GM21381 (cell line): ENCODE measurements around the gene SLAMF1.
"Not testable (repeated sequence)": the region's sequence is repeated elsewhere in the genome, so short reads cannot be mapped to it uniquely, and the experiment has no call there.

Source experiments
- ATAC-seq: cut with Tn5 transposase; IDR thresholded peaks from one replicate; pipeline ENCODE4 v1.9.1; 2021; ENCODE audit warnings: mild to moderate bottlenecking, moderate library complexity; ENCODE audit not compliant: unreplicated experiment

Gene SLAMF1, protein sequence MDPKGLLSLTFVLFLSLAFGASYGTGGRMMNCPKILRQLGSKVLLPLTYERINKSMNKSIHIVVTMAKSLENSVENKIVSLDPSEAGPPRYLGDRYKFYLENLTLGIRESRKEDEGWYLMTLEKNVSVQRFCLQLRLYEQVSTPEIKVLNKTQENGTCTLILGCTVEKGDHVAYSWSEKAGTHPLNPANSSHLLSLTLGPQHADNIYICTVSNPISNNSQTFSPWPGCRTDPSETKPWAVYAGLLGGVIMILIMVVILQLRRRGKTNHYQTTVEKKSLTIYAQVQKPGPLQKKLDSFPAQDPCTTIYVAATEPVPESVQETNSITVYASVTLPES

DNA sequence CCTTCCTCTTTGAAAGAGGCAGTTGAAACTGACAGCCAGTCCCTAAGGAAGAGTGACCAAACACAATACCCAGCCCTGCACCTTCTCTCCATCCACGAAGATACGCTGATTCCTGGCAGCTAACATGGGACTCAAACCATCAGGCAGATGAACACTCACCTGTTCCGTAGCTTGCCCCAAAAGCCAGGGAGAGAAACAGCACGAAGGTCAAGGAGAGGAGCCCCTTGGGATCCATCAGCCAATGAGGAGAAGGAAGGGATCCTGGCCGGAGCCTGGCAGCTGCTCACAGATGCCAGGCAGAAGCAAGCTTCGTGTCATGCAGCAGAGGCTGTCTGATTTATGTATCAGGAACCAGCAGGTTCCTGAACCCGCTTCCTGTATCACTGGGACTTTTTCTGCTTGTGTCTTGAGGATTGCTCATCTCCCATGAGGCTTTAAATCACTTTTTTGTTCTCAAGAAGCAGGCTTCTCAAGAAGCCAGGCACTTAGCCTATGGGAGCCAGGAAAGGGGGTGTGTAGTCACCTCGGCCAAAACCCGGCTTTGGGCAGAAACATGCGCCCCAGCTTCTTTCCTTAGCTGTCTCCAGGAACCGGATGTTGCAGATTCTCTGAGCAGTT lies at the start of gene SLAMF1:
Gene SLAMF1 (minus strand): TSS at position 334 of the 618 bp plus-strand sequence. CDS start 99 bp downstream, at position 235.
- ATAC-seq, result peak; percentile 52

DNA sequence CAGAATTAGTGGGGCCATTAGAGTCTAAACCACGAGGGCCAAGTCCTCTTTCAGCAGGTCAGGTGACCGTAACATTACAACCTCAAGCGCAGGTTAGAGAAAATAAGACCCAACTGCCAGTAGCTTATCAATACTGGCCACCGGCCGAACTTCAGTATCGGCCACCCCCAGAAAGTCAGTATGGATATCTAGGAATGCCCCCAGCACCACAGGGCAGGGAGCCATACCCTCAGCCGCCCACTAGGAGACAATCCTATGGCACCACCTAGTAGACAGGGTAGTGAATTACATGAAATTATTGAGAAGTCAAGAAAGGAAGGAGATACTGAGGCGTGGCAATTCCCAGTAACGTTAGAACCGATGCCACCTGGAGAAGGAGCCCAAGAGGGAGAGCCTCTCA lies 45.5 kb upstream of the SLAMF1 start:
- not testable (repeated sequence) for ATAC-seq

GRCh38 chr1:160685266-160685665 lies 38.4 kb upstream of the SLAMF1 start:
- no peak for ATAC-seq

- no peak for ATAC-seq
These were observed 36.4 kb upstream of the SLAMF1 start for GRCh38 chr1:160682983-160683865.

GRCh38 chr1:160681891-160682140 lies 35.0 kb upstream of the SLAMF1 start:
- no peak for ATAC-seq

GRCh38 chr1:160681066-160681890 lies 34.4 kb upstream of the SLAMF1 start:
- ATAC-seq, result no peak

DNA sequence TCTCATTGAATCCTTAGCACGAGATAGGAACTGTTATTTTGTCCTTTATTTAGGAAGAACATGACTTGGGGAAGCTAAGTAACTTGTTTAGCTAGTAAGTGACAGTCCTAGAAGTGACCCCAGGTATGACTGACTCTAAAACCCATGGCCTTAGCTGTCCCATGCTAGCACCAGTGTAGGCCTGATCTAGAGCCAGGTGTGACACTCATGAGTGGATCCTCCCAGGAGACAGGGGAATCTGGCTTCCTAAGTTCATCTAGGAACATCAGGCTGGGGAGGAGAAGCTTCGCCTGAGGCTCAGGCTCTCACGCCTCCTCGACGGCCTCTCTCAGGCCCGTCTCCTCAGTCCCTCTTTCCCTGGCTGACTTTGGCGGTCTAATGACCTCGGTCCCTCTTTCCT lies 33.6 kb upstream of the SLAMF1 start:
- ATAC-seq, result no peak

DNA sequence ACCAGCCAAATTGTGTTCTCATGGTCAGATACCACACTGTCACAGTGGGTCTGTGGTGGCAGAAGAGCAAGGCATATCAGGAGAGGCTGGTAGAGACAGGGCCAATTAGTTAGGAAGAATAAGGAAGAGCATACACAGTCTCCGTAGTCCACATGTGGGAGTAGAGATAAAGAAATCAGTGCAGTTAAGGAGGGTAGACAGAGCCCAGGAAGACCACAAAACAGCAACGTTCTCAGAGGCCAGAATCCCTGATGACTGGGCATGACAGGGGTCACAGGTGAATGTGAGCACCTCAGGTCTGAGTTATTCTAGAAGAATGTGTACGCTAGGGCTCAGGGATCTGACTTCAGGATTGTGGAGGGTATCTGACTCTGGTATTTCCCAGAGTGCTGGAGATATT lies 33.0 kb upstream of the SLAMF1 start:
- no peak for ATAC-seq

- no peak for ATAC-seq
These were observed 30.2 kb upstream of the SLAMF1 start for GRCh38 chr1:160676869-160677597.

DNA sequence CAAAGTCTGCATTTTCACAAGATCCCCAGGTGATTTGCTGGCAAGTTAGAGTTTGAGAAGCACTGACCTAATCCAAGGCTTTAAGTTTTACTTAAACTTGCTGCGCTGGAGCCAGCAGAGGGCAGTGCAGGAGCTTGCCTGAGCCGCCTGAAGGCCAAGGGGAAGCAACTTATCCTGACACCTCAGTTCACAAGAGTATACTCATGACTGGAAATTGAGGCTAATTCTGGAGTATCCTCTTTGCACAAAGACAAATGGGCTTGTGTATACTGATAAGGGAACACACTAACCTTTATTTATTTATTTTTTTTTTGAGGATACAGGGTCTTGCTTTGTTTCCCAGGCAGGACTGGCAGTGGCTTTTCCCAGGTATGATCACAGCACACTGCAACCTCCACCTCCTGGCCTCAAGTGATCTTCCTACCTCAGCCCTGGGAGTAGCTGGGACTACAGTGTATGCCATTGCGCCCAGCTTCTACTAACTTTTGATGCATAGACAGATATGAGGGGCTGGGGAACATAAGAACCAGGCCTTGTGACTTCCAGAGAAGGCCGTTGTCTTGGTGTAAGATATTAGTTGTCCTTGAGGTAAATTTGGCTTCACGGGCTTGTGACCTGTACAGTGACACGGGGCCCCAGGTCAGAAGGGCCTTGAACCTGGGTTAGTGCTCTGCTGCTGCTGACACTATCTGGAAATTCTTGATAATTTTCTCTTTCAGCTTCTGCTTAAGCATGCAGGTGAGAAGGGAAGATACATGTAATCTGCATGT lies 29.0 kb upstream of the SLAMF1 start:
- no peak for ATAC-seq

- ATAC-seq, result no peak
These were observed 27.6 kb upstream of the SLAMF1 start for GRCh38 chr1:160674415-160674814.

GRCh38 chr1:160672789-160673695 lies 26.2 kb upstream of the SLAMF1 start:
- no peak for ATAC-seq

DNA sequence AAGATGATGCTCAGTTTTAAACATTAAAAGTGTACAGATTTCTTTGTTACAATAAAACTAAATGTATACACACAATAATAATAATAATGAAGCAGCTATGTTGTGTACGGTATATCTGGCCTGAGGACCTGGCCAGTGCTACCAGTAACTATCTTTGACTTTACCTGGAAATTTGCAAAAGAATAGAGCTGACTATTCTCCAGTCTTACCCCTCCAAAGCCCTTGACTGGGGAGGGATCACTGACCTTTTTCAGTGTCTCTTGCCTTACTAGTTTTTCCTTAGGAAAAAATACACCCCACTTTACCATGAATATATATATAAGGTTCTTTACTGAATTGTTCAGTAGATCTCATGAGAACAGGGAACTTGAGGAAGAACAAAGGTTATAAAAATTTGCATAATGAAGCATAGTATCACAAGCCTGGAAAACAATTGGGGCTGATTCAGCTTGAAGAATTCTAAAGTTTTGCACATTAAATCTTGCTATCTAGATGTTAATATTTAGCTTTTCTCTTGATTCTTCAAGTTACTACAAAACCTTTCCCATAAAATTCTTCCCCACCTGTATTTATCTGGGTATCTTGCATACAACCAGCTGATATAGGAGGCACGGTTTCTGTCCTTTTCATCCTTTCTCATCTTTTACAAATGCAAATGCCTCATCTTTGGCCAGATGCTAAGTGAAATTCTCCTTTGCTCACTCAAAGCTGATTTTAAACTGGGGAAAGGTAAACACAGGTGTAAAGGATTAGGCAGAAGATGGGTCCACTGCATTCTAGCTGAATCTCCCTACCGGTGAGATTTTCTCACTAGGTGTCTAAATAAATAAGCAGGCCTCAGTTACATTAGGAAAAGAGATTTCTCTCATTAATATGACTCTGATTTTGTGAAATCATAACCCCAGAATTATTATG lies 25.0 kb upstream of the SLAMF1 start:
- no peak for ATAC-seq

- no peak for ATAC-seq
These were observed 23.9 kb upstream of the SLAMF1 start for GRCh38 chr1:160670701-160671100.

- ATAC-seq, result no peak
These were observed 23.0 kb upstream of the SLAMF1 start for GRCh38 chr1:160669802-160670201.

GRCh38 chr1:160669276-160669675 lies 22.4 kb upstream of the SLAMF1 start:
- ATAC-seq, result no peak

- ATAC-seq, result no peak
These were observed 21.1 kb upstream of the SLAMF1 start for GRCh38 chr1:160667896-160668295.

DNA sequence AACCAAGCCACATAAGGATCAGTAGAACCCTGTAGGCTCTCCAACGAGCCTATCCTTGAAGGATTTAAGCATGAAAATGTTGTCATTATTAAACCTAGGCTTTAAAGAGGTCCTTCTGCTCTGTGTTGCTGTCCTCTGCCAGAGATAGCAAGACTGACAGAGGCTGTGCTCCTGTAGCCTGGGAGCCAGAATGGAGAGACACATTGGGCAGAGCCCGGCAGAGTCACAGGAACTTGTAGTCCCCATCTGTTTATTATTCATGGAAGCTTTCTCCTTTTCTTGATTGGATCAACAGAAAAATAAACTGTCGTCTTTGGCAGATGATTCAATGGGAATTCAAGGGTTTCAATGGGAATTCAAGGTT lies 19.2 kb upstream of the SLAMF1 start:
- ATAC-seq, result no peak
